ENCODE results near the gene USP36. TPM values are rescaled to one million over a fixed set of nuclear protein-coding genes. Genes with fewer than 3 reads are reported as not detected.

The USP36 gene
- total and polyA plus RNA-seq, 9 of the 15 experiments (the other 6 are each of a cell fraction or from before 2014, with no cell fraction given) = 6.4 to 72.8 (median 22.5) TPM

DNA sequence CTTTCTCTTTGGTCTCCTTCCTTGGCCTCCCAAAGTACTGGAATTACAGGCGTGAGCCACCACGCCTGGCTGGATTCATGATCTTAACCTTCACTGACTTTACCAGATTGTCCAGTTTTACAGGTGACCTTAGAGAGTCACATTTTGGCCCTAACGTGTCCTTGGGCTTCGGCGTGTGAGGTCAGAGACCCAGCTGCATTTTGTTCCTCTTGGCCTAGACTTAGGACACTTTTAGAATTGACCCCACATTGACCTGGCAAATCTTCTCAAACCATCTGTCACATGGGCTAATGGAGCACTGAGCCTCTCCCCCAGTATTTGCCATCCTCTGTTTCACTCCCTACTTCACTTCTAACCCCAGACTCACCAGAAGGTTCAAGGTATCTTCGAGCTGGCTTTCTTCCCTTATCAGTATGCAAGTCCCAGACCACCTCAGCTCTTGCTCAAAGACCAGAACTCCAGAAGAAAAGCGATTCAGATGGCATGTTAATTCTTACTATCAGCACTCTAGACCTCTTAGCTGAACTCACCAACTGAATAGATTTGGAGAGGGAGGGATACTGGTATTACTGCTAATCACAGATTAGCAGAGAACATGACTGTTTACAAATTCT is 56.8 kb downstream of the USP36 start (continued):
- TF ChIP-seq JUND (IDR thresholded peaks at IDR 0.05; ENCODE audit: borderline replicate concordance, low read depth, low read length) (peak; percentile 34; the same call in 1 of the 2 replicates), JUND (tag; IDR thresholded peaks at IDR 0.05; ENCODE audit: borderline replicate concordance, low read depth, low read length) (no peak; the same call in 2 of the 3 replicates), TARDBP (IDR thresholded peaks at IDR 0.05) (no peak), ZNF699 (CRISPR knock-in tag; IDR thresholded peaks at IDR 0.05; ENCODE audit: insufficient replicate concordance) (no peak), ZBTB8A (IDR thresholded peaks at IDR 0.05; ENCODE audit: partially characterized antibody) (no peak), MEF2D (tag; conservative IDR thresholded peaks at IDR 0.05; ENCODE audit: low read depth) (peak; percentile 75; the same call in 1 of the 2 replicates), CHD7 (IDR thresholded peaks at IDR 0.05; ENCODE audit: low read depth, low read length) (no peak), PYGO2 (tag; IDR thresholded peaks at IDR 0.05) (no peak), ZNF551 (CRISPR knock-in tag; IDR thresholded peaks at IDR 0.05) (no peak), ARNT (IDR thresholded peaks at IDR 0.05) (peak in 1 of 2 experiments; percentile 48; a peak in 1 of 4 replicates), ZNF444 (CRISPR knock-in tag; IDR thresholded peaks at IDR 0.05) (no peak), GMEB1 (CRISPR knock-in tag; IDR thresholded peaks at IDR 0.05) (no peak), TGIF2 (CRISPR knock-in tag; IDR thresholded peaks at IDR 0.05) (no peak), SAFB2 (IDR thresholded peaks at IDR 0.05; ENCODE audit: borderline replicate concordance, low read depth, low read length, severe bottlenecking) (no peak)

All from K562 (cell line).